ENCODE data around the gene CYTH3. TPM values are rescaled to one million over a fixed set of nuclear protein-coding genes. Genes with fewer than 3 reads are reported as not detected.

Gene CYTH3
- total RNA-seq, 1 donor, result 8.3 TPM

DNA sequence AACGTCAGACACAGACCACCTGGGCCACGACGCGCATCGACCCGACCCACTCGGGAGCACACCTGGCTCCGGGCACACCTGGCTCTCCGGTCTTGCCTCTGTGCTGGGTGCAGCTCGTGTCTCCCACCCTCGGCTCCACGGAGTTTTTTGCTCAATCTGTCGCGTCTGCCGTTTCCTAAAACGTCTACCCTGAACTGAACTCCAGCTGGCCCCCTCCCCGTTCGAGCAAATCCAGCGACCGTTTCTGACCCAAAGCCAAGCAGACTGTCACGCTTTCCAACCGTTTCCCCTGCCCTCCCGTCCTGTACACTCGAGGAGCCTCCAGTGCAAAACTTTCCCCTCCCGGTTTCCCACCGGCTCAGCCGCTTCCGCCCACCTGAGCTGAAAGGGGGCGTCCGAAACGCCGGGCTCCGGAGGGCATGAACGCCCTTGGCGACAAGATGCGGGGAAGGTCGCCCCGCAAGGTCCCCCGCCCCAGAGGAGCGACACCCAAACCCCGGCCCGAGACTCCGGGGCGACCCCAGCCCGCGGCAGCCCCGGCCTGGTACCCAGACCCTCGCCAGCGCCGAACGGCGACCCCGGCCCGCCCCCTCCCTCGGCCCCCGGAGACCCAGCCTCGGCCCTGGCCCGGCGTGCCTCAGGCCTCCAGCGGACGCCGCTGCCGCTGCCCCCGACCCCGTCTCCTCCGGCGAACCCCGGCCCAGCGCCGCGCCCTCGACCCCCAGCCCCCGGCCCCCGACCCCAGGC is 557 bp downstream of the CYTH3 start:
- Histone ChIP-seq H3K4me1 (ENCODE audit: insufficient read depth, low read length) (peaks cover 21% of the 10 kb centered on the region), H3K4me3 (ENCODE audit: low read length) (peak overlapping the region; percentile 54), H3K9me3 (ENCODE audit: low read depth, low read length) (no peaks in the 10 kb centered on the region), H3K27me3 (ENCODE audit: insufficient read depth, low read length) (peaks cover 17% of the 10 kb centered on the region)

GRCh38 chr7:6271060-6271658 is 1.3 kb downstream of the CYTH3 start:
- Histone ChIP-seq H3K4me3 (ENCODE audit: low read length) (peak overlapping the region; percentile 54), H3K4me1 (ENCODE audit: insufficient read depth, low read length) (peaks cover 21% of the 10 kb centered on the region), H3K27me3 (ENCODE audit: insufficient read depth, low read length) (peaks cover 17% of the 10 kb centered on the region), H3K9me3 (ENCODE audit: low read depth, low read length) (no peaks in the 10 kb centered on the region)

DNA sequence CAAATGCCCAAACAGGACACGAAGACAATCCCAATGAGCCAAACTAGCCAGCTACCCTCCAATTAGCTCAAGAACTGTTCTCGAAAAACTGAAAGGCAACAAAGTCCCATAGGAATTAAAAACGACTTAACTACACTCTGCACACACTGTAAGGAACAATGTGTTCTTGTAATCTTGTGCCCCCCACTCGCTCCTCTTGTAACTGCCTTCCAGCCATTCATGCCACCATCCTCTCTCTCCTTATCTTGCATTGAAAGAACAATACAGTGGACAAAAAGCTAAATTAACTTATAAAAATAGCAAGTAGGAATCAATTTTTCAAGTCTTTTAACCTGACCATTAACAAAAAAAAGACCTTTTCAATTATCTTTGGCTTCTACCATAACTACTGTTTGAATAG is 2.9 kb downstream of the CYTH3 start:
- peaks cover 17% of the 10 kb centered on the region for H3K27me3 ChIP-seq (ENCODE audit: insufficient read depth, low read length)
- H3K9me3 ChIP-seq (ENCODE audit: low read depth, low read length), result no peaks in the 10 kb centered on the region
- H3K4me3 ChIP-seq (ENCODE audit: low read length), result no peak overlapping the region
- H3K4me1 ChIP-seq (ENCODE audit: insufficient read depth, low read length), result peaks cover 21% of the 10 kb centered on the region

DNA sequence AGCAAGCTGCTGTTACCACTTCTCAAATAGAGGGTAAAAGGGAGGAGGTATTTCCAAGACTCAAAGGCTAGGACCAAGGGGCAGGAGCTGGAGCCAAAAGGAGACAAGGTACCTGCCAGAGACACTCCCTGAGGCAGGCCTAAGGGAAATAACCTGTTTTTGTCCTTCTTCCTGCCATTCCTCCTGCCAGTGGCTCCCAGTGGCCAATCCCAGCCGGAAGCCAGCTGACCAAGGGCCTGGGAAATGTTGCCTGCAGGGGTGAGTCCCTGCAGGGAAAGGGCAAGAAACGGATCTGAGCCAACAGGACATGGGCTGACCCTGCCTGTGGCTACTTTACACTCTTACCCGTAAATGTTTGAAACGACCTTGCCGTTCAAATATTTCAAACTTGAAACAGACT is 3.5 kb downstream of the CYTH3 start:
- H3K27me3 ChIP-seq (ENCODE audit: insufficient read depth, low read length), result peaks cover 17% of the 10 kb centered on the region
- H3K9me3 ChIP-seq (ENCODE audit: low read depth, low read length), result no peaks in the 10 kb centered on the region
- H3K4me3 ChIP-seq (ENCODE audit: low read length), result no peak overlapping the region
- H3K4me1 ChIP-seq (ENCODE audit: insufficient read depth, low read length), result peaks cover 21% of the 10 kb centered on the region

DNA sequence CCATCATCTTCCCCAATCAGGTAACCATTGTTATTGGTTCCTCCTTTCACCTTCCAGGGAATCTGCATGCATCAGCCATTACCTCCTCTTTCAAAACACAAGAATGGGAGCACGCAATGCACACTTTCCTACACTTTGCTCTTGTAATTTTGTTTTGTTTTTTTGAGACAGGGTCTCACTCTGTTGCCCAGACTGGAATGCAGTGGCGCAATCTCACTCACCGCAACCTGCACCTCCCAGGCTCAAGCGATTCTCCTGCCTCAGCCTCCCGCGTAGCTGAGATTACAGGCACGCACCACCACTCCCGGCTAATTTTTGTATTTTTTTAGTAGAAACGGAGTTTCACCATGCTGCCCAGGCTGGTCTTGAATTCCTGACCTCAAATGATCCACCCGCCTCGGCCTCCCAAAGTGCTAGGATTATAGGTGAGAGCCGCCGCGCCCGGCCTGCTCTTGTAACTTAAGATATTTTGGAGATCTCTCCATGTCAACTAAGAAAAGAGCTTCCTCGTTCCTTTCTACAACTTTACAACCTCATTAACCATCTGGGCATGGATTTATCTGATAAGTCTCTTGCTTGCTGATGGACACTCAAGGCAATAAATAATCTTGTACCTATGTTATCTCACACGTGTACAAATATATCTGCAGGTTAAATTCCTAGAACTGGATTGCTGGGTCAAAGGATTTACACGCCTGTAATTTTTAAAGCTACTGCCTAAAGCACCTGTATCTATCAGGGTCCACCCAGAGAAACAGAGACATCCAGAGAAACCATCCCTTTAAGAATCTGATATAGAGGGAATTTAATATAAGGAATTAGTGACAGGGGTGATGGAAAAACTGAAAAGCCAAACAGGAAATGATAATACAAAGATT is 4.2 kb downstream of the CYTH3 start:
- Histone ChIP-seq H3K9me3 (ENCODE audit: low read depth, low read length) (no peaks in the 10 kb centered on the region), H3K4me3 (ENCODE audit: low read length) (no peak overlapping the region), H3K4me1 (ENCODE audit: insufficient read depth, low read length) (peaks cover 19% of the 10 kb centered on the region), H3K27me3 (ENCODE audit: insufficient read depth, low read length) (peaks cover 17% of the 10 kb centered on the region)

GRCh38 chr7:6266699-6267098 is 5.7 kb downstream of the CYTH3 start:
- Histone ChIP-seq H3K9me3 (ENCODE audit: low read depth, low read length) (no peaks in the 10 kb centered on the region), H3K4me1 (ENCODE audit: insufficient read depth, low read length) (peaks cover 10% of the 10 kb centered on the region), H3K27me3 (ENCODE audit: insufficient read depth, low read length) (peaks cover 15% of the 10 kb centered on the region), H3K4me3 (ENCODE audit: low read length) (no peak overlapping the region)

GRCh38 chr7:6262221-6262620 is 10.2 kb downstream of the CYTH3 start:
- Histone ChIP-seq H3K9me3 (ENCODE audit: low read depth, low read length) (no peaks in the 10 kb centered on the region), H3K27me3 (ENCODE audit: insufficient read depth, low read length) (no peaks in the 10 kb centered on the region), H3K4me1 (ENCODE audit: insufficient read depth, low read length) (peaks cover 10% of the 10 kb centered on the region), H3K4me3 (ENCODE audit: low read length) (no peak overlapping the region)

GRCh38 chr7:6261699-6262098 is 10.7 kb downstream of the CYTH3 start:
- peaks cover 14% of the 10 kb centered on the region for H3K4me1 ChIP-seq (ENCODE audit: insufficient read depth, low read length)
- no peaks in the 10 kb centered on the region for H3K9me3 ChIP-seq (ENCODE audit: low read depth, low read length)
- no peaks in the 10 kb centered on the region for H3K27me3 ChIP-seq (ENCODE audit: insufficient read depth, low read length)
- no peak overlapping the region for H3K4me3 ChIP-seq (ENCODE audit: low read length)

DNA sequence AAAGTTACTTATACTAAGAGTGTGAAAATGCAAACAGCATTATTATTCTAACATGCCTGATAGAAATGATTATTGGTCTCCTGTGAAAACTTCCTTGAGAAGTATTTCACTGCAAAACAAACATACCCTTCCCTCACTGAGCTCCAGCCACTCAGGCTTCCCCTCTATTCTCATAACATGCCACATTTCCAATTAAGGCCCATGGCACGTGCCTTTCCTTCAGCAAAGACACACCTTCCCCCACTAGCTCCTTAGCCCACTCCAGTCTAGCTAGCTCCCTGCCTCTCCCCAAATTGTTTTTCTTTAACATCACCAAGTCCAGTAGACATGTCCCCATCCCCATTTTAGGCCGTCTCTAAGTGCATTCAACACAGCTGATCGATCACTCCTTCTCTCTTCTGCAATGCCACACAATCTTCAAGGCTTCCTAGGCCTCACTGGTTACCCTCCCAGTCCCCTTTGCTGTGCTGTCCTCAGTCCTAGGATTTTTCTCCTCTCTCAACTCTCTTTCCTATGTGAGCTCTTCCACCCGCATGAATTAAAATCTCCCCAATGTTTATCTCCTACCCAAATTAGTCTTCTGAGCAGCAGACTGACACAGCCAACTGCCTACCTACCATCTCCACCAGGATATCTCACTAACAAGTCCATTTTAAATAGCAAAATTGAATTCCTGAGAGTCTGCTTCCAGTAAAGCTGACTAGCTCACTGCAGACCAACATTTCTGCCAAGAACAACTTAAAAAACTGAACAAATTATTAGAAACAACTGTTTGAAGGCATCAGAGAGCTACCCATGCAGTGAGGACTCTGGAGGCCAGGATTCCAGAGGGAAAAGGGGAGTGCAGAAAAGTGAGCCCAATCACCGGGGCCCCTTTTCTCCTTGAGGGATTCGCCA is 11.9 kb downstream of the CYTH3 start:
- peaks cover 23% of the 10 kb centered on the region for H3K4me1 ChIP-seq (ENCODE audit: insufficient read depth, low read length)
- no peaks in the 10 kb centered on the region for H3K9me3 ChIP-seq (ENCODE audit: low read depth, low read length)
- no peak overlapping the region for H3K4me3 ChIP-seq (ENCODE audit: low read length)
- H3K27me3 ChIP-seq (ENCODE audit: insufficient read depth, low read length), result no peaks in the 10 kb centered on the region

DNA sequence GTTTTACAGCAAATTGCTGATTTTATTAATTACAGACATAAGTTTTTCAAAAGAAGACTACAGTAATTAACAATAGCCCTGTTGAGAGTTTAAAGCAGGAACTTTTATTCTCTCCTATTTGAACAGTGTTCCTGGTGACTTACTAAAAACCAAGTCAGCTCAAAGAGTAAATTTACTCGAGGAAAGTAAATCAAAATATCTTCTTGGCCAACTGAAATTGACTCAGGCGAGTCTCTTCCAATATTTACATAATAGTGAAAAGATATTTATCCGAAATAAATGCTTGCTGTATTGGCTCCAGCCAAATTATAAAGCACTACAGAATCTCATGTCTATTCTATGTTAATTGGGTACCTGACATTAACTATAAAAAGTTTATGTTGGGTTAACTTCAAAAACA is 13.2 kb downstream of the CYTH3 start:
- no peak overlapping the region for H3K4me3 ChIP-seq (ENCODE audit: low read length)
- peaks cover 23% of the 10 kb centered on the region for H3K4me1 ChIP-seq (ENCODE audit: insufficient read depth, low read length)
- H3K27me3 ChIP-seq (ENCODE audit: insufficient read depth, low read length), result no peaks in the 10 kb centered on the region
- no peaks in the 10 kb centered on the region for H3K9me3 ChIP-seq (ENCODE audit: low read depth, low read length)

DNA sequence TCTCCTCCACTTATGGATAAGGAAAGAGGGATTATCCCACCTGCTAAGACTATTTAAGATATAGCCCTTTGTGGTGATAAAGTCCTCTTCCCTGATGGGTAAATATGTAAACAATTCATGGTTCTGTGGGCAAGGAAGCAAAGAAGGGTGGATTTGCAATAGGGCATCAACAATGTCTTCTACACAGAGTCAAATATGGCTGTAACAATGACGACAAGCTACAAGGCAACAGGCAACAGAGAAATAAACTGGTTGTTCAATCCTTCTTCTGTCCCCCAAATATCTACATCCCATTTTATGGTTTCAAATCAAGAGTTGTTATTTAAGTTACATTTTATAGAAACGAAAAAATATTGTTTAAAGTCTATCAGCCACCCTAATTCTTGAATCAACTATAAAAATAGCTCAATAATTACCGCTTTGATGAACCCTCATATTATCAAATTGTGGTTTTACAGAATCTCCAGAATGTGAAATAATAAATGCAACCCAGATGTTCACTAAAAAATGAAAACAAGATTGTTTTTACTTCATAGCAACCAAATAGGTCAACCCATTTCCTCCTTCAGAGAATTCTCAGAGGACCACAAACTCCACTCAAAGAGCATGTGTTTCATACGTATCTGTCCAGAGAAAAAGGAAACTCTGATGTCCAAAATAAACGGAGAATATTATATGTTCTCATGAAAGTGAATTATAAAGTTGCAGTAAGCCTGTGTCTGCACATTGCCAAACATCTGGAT is 13.8 kb downstream of the CYTH3 start:
- Histone ChIP-seq H3K4me3 (ENCODE audit: low read length) (no peak overlapping the region), H3K27me3 (ENCODE audit: insufficient read depth, low read length) (no peaks in the 10 kb centered on the region), H3K9me3 (ENCODE audit: low read depth, low read length) (no peaks in the 10 kb centered on the region), H3K4me1 (ENCODE audit: insufficient read depth, low read length) (peaks cover 23% of the 10 kb centered on the region)

- no peaks in the 10 kb centered on the region for H3K27me3 ChIP-seq (ENCODE audit: insufficient read depth, low read length)
- no peaks in the 10 kb centered on the region for H3K9me3 ChIP-seq (ENCODE audit: low read depth, low read length)
- H3K4me3 ChIP-seq (ENCODE audit: low read length), result no peak overlapping the region
- H3K4me1 ChIP-seq (ENCODE audit: insufficient read depth, low read length), result peaks cover 23% of the 10 kb centered on the region
Measured at GRCh38 chr7:6257675-6258074, 14.7 kb downstream of the CYTH3 start.

DNA sequence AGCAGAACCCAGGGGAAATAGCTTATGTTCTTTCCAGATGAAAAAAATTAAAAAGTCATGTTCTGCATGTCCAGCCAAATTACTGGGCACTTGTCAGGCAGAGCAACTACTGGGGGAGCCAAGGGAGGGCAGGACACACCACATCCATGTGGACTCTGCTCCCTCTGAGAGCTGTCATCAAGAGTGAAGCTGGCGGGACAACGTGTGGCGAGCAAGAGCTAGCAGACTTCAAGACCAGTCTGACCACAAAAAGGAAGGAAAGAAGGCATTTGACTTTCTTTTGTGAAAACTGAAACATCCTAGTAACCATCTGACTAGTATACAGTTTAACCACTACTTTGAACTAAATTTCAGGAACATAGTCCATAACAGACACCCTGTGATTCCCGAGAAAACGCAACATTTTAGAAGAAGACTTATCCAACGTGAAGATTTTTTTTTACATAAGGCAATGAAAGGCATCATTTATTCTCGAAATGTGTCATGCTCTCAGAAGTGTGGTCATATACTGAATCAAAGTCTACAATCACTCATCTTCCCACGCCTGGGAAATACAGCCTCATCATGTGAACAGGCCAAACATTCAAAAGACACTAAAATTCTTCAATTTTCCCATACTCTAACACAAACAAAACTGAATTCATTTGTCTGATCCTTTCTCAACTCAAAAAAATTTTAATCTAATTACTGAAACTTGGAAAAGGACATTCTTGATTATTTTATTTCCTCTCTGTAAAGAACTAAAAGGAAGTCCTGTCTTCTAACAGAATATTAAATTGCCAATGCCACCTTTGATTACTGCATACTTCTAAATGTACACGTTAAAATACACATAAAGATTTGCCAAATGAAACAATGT is 15.5 kb downstream of the CYTH3 start:
- Histone ChIP-seq H3K4me1 (ENCODE audit: insufficient read depth, low read length) (peaks cover 23% of the 10 kb centered on the region), H3K9me3 (ENCODE audit: low read depth, low read length) (no peaks in the 10 kb centered on the region), H3K27me3 (ENCODE audit: insufficient read depth, low read length) (no peaks in the 10 kb centered on the region), H3K4me3 (ENCODE audit: low read length) (no peak overlapping the region)
